Measurements from ENCODE around the gene TTLL5.
"Not testable (repeated sequence)": the region's sequence is repeated elsewhere in the genome, so short reads cannot be mapped to it uniquely, and the experiment has no call there.

TTLL5 gene

DNA sequence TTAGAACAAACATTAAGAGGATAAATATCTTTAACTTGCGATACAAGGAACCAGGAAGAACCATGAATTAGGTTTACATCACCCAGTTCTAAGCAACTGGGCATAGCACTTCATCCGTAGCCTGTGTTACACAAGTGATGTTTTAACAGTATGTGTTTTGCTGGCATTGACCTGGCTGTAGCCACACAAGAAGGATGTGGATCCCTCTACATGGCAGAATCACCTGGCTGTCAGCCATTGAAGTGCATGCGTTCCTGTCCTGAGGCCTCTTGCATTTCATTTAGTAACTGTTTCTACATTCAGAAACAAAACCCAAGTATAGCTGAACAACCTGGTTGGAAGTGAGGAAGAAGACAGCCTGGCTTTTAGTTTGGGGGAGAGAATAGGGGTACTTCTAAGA, 248.6 kb downstream of the TTLL5 start:
- DNase-seq (ENCODE audit: low read depth) = no peak

DNA sequence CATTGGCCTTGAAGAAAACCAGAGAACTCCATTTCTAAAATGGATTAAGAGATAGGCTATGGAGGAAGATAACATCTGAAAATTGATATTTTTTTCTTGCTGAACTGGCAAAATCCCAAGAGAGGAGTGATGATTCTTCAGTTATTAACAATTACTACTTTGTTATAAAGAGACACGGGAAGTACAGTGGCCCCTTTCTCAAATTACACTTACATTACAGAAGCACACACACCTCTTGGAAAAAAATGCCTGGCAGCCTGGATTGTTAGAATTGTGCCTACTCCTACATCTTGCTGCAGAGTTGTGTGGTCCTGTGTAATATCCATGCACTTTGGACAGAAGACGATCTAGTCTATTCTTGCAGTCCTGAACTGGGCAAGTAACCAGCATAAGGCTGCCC, 249.0 kb downstream of the TTLL5 start:
- DNase-seq (ENCODE audit: low read depth) = no peak

DNA sequence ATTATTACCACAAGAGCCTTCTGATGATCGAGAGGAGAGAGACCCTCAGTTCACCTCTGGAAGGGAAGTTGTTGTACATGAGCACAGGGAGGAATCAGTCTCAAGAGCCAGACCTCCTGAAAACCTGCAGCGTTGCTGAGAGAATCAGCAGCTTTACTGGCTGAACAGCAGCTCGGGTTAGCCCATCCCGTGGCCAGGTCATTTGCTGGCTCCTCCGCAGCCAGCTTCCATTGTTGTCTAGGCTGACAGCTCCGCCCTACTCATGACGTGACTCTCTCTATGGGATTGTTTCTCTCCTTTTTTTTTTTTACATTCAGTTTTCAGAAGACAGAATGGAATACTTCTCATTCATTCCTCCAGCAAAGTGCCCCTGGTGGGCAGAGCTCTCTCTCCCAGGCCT, 250.8 kb downstream of the TTLL5 start:
- no peak for DNase-seq (ENCODE audit: low read depth)

DNA sequence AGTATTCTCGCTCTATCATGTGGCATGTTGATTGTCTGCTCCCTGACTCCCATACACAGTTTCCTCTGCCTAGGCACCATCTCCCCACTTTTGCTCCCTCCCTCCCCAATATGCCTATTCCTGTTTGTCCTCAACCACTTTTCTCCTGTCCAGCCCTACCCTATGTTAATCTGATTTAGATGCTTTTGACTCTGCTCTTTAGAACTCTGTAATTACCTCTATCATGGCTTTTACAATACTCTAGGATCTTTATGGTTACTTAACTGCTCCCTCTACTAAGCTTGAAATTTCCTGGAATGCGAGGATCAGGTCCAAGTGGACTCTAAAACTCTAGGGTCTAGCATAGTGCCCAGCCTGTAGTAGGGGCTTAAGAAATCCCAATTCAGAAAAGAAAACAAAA, 252.1 kb downstream of the TTLL5 start:
- DNase-seq (ENCODE audit: low read depth) = no peak

DNA sequence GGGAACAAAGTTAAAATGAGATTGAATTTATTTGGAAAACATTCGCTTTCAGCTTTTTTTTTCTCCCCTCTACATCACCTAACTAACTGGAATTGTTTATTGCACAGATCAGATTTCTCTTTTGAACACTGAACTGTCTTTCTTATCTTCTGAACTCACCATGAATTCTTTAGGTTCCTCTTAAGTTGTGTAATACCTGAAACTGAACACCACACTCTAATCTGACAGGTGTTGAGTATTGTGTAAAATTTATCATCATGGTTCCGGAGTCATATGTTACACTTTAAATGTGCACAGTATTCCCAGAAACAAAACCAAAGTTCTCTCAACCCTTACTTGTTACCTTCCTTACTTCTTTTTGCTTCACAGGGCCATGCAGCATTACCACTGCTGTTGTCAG, 254.0 kb downstream of the TTLL5 start:
- DNase-seq (ENCODE audit: low read depth) = no peak

DNA sequence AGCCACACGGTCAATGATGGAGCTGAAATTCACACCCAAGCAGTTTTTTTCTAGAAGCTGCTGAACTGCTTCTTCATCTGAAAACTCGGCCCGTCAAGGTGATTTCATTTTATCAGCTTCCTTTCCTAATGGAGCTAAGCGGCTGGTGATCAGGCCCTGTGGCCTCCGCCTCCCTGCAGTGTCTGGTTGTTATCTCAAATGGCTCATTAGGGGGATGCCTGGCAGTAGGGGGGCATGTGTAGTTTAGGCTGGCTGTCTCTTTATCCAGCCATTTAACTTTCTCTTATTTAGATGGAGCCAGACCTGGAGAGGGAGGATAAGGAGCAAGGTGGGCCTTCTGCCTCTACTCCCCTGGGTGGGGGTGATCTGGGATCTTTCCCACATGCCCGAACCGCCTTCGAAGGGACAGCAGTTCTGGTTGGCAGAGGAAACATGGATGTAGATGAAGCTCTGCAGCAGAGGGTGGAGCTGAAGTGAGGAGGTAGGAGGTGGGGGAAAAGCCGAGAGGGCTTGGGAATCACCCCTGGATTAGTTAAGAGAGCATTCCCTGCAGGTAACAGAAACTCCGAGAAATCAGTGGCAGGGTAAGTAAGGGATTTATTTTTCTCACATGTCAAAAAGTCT, 256.4 kb downstream of the TTLL5 start:
- DNase-seq (ENCODE audit: low read depth) = no peak

DNA sequence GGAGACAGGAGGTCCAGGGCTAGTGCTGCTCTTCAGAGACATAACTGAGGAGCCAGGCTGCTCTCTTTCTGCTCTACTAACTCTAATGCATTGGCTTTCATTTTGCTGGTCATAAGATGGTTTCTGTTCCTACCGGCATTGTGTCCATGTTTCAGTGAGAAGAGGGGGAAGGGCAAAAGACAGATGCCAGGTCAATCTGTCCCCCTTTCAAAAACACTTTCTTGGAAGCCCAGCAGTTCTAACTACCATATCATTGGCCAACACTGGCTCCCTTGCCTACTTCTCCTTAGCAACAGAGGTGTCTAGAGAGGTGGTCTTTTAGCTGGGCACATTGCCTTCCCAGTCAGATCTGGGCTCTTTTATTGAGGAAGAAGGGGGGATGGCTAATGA, 256.9 kb downstream of the TTLL5 start:
- no peak for DNase-seq (ENCODE audit: low read depth)

DNA sequence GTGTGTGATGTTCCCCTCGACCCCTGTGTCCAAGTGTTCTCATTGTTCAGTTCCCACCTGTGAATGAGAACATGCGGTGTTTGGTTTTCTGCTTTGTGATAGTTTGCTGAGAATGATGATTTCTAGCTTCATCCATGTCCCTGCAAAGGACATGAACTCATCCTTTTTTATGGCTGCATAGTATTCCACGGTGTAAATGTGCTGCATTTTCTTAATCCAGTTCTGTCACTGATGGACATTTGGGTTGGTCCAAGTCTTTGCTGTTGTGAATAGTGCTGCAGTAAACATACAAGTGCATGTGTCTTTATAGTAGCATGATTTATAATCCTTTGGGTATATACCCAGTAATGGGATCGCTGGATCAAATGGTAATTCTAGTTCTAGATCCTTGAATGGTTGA, 259.4 kb downstream of the TTLL5 start:
- DNase-seq (ENCODE audit: low read depth) = not testable (repeated sequence)

DNA sequence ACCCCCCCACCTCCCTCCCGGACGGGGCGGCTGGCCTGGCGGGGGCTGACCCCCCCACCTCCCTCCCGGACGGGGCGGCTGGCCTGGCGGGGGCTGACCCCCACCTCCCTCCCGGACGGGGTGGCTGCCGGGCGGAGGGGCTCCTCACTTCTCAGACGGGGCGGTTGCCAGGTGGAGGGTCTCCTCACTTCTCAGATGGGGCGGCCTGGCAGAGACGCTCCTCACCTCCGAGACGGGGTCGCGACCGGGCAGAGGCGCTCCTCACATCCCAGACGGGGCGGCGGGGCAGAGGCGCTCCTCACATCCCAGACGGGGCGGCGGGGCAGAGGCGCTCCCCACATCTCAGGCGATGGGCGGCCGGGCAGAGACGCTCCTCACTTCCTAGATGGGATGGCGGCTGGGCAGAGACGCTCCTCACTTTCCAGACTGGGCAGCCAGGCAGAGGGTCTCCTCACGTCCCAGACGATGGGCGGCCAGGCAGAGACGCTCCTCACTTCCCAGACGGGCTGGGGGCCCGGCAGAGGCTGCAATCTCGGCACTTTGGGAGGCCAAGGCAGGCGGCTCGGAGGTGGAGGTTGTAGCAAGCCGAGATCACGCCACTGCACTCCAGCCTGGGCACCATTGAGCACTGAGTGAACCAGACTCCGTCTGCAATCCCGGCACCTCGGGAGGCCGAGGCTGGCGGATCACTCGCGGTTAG, 264.2 kb downstream of the TTLL5 start:
- DNase-seq (ENCODE audit: low read depth) = not testable (repeated sequence)

DNA sequence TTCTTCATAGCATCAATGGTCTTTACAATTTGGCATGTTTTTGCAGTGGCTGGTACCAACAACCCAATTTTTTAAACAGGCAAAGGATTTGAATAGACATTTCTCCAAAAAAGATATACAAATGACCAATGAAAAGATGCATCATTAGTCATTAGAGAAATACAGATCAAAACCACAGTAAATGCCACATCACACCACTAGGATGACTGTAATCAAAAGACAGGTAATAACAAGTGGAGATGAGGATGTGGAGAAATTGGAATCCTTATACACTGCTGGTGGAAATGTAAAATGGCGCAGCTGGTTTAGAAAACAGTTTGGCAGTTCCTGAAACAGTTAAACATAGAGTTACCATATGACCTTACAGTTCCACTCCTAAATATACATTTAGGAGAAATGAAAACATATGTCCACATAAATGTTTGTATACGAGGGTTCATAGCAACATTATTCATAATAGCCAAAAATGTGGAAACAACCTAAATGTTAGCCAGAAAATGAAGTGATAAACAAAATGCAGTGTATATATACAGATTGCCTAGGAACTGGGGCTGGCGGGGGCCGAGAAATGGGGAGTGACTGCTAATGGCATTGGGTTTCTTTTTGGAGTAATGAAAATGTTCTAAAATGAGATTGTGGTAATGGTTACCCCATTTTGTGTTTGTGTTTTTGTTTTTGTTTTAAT, 265.5 kb downstream of the TTLL5 start:
- no peak for DNase-seq (ENCODE audit: low read depth)

DNA sequence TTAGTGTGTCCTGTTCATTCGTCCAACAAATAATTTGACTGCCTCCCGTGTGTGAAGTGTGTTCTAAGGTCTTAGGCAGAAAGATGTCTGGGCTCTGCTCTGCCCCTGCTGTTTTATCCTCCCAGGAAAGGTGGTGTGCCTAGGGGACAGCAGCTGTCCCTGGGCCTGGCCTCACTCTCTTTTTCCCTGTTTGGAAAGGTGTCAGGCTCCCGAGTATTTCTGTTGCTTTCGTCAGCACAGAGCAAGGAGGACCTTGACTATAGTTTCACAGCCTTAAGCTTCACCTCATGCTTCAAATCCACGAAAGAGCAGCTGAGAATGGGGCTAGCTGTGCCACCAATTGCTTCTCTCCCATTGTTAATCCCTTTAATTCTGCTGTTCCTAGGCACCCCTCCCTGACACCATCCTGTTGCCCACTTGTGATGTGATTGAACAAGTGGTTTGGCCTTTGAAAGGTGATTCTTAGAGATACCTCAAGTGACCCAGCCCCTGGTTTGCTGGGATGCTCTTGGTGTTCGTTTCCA, 266.6 kb downstream of the TTLL5 start:
- no peak for DNase-seq (ENCODE audit: low read depth)

DNA sequence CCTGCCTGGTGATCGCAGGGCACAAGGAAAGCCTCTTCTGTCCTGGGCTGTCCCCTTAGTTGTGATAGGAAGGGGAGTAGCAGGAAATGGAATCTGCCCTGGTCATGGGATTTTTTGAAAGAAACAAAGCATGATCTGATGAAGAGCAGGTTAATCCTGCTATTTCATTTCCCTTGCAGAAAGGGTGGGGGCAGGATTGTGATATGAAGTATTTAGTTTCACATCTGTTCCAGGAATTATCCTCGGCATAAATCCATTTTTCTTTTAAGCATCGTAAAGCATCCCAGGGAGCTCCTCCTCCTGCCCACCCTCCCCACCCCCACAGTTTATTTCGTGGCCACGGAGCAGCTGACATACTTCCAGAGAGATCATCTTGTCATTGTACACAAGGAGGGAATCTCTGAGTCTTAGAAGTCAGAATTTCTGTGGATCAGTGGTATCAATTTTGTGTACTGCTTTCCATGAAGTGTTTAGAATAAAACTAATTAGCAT, 267.7 kb downstream of the TTLL5 start:
- DNase-seq (ENCODE audit: low read depth) = no peak

DNA sequence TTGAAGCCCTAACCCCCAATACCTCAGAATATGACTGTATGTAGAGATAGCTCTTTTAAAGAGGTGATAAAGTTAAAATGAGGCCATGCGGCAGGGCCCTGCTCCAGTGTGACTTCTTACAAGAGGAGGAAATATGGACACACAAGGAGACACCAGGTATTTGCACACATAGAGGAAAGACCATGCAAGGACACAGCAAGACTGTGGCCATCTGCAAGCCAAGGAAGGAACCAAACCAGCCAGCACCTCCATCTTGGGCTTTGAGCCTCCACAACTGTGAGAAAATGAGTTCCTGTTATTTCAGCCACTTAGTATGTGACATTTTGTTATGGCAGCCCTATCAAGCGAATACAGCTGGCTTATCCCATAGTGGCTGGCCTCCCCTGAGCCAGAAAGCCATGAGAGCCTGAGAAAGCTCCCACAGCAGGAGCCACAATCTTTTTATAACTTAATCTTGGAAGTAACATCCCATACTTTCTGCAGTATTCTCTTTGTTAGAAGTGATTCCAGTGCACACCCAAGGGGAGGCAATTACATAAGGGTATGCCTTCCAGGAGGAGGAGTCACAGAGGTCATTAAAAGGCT, 272.8 kb downstream of the TTLL5 start:
- DNase-seq (ENCODE audit: low read depth) = no peak

DNA sequence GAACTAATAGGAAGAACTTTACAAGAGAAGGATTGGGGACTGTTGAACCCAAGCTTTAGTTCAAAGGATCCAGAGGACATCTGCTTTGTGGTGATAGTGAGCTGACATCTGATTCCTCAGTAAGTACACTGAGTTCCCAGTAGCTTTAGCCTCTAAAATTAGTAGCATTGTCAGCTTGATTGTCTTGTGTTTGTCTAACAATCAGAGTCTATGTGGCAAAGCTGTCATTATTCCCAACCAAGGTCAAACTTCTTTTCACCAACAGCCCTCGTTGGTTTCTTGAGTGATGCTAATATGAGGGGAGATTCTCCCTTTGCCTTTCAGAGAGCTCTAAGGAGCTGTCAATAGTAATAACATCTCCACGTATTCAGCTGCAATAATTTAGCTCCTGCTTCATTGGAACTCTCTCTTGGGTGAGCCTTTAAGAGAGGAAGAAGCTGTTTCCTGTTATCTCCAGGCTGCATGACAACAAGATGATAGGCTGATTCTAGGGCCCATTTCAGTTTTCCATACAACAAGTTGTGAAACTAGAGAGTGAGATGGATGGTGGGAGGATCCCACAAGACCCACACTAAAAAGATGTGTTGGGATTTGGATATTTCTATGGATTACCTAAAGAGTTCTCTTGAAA, 274.1 kb downstream of the TTLL5 start:
- DNase-seq (ENCODE audit: low read depth) = no peak

DNA sequence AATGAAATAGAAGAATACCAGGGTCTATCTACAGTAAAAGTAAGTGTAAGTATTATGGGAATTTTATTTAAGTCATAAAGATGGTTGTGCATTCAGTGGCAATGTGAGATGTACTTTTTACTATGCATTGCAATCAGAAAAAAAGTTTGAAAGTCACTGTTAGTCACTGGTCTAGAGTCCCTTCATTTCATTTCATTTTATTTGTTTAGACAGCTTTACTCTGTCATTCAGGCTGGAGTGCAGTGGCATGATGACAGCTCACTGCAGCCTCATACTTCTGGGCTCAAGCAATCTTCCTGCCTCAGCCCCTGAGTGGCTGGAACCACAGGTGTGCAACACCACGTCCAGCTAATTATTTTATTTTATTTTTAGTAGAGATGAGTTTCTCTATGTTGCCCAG, 278.2 kb downstream of the TTLL5 start:
- no peak for DNase-seq (ENCODE audit: low read depth)

DNA sequence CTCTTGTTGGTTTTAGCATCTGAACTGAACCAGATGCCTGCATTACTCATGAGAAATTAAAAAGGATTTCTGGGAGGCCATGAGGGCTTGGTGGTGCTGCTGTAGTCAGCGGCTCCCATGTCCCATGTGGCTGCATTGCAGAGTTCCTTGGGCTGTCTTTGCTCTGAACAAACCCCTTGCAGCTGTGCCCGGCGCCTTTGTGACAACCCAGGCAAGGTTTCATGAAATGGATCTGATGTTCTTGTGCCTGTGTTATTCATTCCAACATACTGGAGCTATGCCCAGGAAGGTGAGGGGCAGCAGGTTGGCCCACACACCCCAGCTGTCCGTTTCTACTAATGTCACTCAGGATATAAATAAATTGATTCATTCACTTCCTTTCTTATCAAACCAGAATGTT, 280.0 kb downstream of the TTLL5 start:
- DNase-seq (ENCODE audit: low read depth) = no peak

DNA sequence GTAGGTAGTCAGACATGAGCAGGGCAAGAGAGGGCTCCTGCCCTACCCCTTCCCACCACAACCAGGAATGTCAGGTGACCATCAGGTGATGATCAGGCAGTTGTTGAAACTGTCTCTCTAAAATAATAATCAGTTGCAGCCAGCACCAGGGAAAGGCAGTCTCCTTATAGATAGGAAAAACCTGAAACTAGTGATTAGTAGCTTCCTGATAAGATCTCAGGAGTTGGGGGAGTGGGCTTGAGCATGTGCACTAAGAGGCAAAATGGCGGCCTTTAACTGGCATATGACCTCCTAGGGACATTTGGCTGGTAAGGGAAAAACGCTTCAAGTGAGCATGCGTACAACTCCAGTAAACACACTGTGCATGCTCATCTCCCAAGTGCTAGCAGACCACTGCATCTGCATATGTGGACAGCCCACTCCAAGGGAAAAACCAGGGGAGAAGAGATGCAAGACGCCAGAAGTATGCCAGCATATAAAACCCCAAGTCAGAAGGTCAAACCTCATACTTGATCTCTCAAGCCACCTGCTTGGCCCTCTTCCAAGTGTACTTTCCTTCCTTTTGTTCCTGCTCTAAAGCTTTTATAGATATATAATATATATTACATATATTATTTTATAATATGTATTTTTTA, 283.7 kb downstream of the TTLL5 start:
- DNase-seq (ENCODE audit: low read depth) = no peak

DNA sequence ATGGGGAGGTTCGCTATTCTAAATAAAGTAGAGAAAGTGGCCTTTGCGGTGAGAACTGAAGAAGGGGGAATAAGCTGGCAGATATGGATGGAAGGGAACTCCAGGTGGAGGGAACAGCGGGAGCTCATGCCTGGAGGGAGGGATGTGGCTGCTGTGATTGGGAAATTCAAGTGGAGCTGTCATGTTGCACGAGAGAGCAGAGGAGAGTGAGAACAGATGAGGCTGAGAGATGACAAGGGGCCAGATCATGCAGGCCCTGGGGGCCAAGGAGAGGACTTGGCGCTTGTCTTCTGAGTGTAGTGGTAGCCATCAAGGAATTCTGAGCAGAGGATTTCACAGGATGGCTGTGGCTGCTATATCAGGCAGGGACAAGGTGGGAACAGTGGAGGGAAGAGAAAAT, 285.7 kb downstream of the TTLL5 start:
- no peak for DNase-seq (ENCODE audit: low read depth)

DNA sequence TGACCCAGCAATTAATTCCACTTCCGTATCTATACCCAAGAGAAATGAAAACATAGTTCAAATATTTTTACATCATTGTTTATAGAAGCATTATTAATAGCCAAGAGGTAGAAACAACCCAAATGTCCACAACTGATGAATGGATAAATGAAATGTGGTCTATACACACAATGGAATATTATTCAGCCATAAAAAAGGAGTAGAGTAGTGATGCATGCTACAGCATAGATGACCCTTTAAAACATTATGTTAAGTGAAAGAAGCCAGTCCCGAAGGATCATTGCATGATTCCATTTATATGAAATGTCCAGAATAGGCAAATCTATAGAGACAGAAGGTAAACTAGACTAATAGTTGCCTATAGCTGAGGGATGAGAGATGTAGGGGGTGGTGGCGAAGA, 291.4 kb downstream of the TTLL5 start:
- no peak for DNase-seq (ENCODE audit: low read depth)

DNA sequence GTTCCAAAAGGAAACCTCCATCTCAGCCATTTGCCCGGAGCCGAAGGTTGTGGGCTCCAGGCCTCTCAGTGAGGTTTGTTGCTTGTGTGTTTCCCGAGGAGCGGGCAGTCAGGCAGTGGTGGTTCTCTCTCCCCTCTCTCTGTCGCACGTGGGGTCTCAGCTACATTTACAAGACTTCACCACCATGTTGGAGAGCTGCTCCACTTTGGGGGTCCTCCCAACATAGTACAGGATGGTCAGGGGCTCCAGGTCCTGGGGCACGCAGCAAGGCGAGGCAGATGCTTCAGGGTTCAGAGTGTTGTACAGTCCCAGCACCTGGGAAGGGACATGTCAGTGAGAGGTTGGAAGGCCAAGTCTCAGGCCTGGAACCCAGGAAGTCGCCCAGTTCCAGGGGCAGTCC, 298.0 kb downstream of the TTLL5 start:
- no peak for DNase-seq (ENCODE audit: low read depth)

DNA sequence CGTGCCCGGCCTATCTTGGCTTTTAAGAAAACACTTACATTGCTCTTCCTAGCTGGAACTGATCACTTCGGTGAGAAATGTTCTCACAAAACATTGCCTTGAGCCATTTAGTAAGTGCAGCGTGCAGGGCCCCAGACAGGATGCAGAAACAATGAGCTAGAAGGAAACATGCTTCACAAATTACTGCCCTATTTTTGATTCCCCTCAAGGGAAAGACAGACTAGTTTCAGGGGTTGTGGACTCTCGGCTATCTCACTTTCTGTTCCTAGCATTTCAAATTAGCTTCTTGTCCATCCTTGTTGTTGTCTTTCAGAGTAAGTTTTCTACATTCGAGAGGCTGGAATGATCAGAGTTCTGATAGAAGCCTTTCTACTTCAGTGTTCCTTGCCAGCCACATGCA, 299.2 kb downstream of the TTLL5 start:
- no peak for DNase-seq (ENCODE audit: low read depth)

DNA sequence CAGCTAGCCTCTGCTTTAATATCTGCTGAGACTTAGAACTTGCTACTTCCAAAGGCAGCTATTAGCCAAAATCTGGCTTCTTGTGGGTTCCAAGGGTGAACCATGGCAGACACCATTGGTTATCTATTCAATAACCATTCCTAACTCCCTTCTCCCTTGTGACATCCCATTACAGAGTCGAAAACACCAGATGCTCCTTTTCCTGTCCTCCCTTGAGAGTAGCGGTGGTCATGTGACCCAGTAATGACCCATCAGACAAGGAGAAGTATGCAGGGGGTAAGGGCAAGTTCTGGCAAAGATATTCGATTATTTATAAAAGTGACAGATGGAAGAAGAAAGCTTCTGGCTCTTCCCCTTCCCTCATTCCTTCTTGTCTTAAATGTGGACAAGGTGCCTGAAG, 300.6 kb downstream of the TTLL5 start:
- no peak for DNase-seq (ENCODE audit: low read depth)
